HG03175 (cell line): ENCODE measurements around the gene PRCD.

Source experiments
- ATAC-seq: cut with Tn5 transposase; IDR thresholded peaks from one replicate; pipeline ENCODE4 v1.9.1; 2021; ENCODE audit warnings: mild to moderate bottlenecking, moderate library complexity; ENCODE audit not compliant: unreplicated experiment

Gene PRCD

GRCh38 chr17:76588182-76588581 lies 48.3 kb downstream of the PRCD start:
- no peak for ATAC-seq

- no peak for ATAC-seq
Observed at GRCh38 chr17:76593384-76593826, 53.6 kb downstream of the PRCD start.

GRCh38 chr17:76593959-76594358 lies 54.1 kb downstream of the PRCD start:
- no peak for ATAC-seq

- no peak for ATAC-seq
Observed at GRCh38 chr17:76594690-76595089, 54.8 kb downstream of the PRCD start.
